ENCODE results near the gene WDPCP. TPM values are rescaled to one million over a fixed set of nuclear protein-coding genes. Genes with fewer than 3 reads are reported as not detected.

WDPCP gene
- total RNA-seq, 1 donor from 2014 or later, result 14.1 TPM

DNA sequence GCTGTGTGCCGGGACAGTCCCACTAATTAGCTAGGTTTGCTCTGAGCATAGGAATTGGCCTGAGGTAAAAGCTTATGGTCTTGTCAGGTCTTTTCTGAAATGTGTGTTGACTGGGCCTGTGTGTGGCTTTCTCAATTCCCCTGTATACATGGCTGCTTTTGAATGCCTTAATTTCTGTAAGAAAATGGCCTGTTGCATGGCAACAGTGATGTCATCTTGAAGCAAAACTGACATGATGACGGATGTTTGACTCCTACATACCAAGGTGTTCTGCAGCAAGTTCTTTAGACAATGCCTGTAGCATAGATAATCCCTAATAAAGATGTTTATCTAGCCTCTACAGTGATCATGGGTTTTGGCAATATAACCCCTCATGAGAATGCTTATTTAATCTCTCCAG is 339.1 kb downstream of the WDPCP start:
- no peak overlapping the region for H3K27ac Mint-ChIP-seq
- TF ChIP-seq, protein P1, sequence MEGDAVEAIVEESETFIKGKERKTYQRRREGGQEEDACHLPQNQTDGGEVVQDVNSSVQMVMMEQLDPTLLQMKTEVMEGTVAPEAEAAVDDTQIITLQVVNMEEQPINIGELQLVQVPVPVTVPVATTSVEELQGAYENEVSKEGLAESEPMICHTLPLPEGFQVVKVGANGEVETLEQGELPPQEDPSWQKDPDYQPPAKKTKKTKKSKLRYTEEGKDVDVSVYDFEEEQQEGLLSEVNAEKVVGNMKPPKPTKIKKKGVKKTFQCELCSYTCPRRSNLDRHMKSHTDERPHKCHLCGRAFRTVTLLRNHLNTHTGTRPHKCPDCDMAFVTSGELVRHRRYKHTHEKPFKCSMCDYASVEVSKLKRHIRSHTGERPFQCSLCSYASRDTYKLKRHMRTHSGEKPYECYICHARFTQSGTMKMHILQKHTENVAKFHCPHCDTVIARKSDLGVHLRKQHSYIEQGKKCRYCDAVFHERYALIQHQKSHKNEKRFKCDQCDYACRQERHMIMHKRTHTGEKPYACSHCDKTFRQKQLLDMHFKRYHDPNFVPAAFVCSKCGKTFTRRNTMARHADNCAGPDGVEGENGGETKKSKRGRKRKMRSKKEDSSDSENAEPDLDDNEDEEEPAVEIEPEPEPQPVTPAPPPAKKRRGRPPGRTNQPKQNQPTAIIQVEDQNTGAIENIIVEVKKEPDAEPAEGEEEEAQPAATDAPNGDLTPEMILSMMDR (IDR thresholded peaks at IDR 0.05; ENCODE audit: unreplicated experiment), result no peak
- no peak overlapping the region for H3K4me3 Mint-ChIP-seq (ENCODE audit: low read depth)
- H3K27me3 Mint-ChIP-seq, result no peaks in the 10 kb centered on the region
- no peaks in the 10 kb centered on the region for H3K36me3 Mint-ChIP-seq (ENCODE audit: insufficient read depth)
- no peaks in the 10 kb centered on the region for H3K4me1 Mint-ChIP-seq (ENCODE audit: low read depth)
- no peak for DNase-seq (ENCODE audit: low spot score, unreplicated experiment)
- H3K9me3 Mint-ChIP-seq (ENCODE audit: low read depth), result no peaks in the 10 kb centered on the region

DNA sequence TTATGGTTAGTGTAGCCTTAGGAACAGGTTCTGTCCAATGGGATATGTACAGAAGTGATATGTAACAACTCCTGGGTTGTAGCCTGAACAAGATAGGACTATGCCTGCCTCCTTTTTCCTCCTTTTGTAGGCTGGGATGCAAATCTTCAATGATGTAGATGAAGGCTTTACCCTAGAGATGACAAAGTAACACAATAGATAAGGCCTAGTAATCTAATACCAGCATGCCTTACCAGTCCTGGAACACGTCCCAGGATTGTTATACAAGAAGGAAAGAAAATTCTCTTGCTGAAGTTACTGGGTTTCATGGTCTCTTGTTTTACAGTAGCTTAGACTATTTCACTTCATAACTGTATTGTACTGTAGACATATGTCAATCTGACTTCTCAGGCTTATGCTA is 345.5 kb downstream of the WDPCP start:
- Mint-ChIP-seq H3K27ac (no peak overlapping the region), H3K4me3 (ENCODE audit: low read depth) (no peak overlapping the region), H3K9me3 (ENCODE audit: low read depth) (no peaks in the 10 kb centered on the region), H3K4me1 (ENCODE audit: low read depth) (no peaks in the 10 kb centered on the region), H3K36me3 (ENCODE audit: insufficient read depth) (no peaks in the 10 kb centered on the region), H3K27me3 (no peaks in the 10 kb centered on the region)
- TF ChIP-seq, protein P1 (IDR thresholded peaks at IDR 0.05; ENCODE audit: unreplicated experiment), result no peak
- DNase-seq (ENCODE audit: low spot score, unreplicated experiment), result no peak

DNA sequence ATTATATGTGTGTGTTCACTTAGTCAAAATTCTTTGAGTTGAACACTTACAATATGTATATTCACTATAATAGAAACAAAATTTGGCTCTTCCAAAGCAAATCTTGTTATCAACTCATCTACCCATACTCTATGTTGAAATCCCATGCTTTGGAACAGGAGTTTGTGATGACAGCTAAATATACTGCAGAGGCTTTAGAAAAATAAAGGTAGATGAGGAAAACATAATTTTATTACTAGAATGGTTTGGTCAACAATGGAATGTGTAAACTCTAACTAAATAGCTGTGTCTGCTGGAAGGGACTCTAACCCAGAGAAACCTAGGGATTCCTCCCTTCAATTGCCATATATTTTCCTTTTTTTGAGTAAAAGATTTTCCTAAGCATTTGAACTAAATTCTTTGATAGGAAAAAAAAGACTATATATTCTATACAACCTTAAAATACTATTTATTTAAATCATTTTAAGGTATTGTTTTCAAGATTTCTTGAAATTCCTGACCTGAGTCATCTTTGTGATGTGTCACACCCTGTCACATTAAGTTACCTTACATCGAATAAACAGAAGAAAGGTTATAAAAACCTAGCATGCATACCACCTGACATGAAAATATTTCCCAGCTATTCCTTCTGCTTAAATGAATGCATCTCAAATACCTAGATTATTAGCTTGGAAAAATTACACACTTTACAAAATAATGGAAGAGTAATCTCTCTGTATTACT is 362.2 kb downstream of the WDPCP start:
- TF ChIP-seq, protein P1 (IDR thresholded peaks at IDR 0.05; ENCODE audit: unreplicated experiment), result no peak
- Mint-ChIP-seq H3K27me3 (no peaks in the 10 kb centered on the region), H3K27ac (no peak overlapping the region), H3K9me3 (ENCODE audit: low read depth) (peaks cover 8% of the 10 kb centered on the region), H3K4me1 (ENCODE audit: low read depth) (no peaks in the 10 kb centered on the region), H3K4me3 (ENCODE audit: low read depth) (no peak overlapping the region), H3K36me3 (ENCODE audit: insufficient read depth) (peaks cover 4% of the 10 kb centered on the region)
- no peak for DNase-seq (ENCODE audit: low spot score, unreplicated experiment)

DNA sequence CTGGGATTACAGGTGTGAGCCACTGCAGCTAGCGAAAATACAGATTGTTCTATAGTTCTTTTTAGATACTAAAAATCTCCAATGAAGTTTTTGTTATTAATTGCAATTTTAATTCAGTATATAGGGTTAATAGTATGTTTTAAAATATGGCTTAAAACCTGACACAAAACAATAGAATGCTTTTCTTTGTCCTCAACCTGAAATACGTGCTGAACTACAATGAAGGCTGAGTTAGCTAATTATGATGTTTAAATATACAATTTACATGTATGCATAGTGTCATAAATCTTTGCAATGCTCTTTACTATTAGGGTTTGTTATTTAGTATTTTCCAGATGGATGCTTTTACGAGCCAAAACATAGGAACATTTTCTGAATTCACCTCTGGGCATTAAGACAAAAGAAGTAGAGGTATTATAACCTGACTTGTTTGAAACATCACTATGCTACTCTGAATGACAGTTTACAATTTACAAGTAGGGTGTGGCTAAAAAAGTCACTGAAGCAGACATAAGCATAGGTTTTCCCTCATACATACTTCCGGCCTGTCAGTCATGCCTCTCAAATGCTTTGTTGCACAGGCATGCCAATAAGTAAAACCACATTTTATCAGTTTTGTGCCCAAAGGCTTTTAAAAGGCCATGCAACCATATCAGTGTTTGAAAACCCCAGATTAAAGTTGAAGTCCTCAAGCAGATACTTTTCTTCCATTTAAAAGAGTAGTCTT is 369.3 kb downstream of the WDPCP start:
- Mint-ChIP-seq H3K4me1 (ENCODE audit: low read depth) (no peaks in the 10 kb centered on the region), H3K27me3 (no peaks in the 10 kb centered on the region), H3K36me3 (ENCODE audit: insufficient read depth) (no peaks in the 10 kb centered on the region), H3K27ac (no peak overlapping the region), H3K4me3 (ENCODE audit: low read depth) (no peak overlapping the region), H3K9me3 (ENCODE audit: low read depth) (peaks cover 5% of the 10 kb centered on the region)
- TF ChIP-seq, protein P1 (IDR thresholded peaks at IDR 0.05; ENCODE audit: unreplicated experiment), result no peak
- no peak for DNase-seq (ENCODE audit: low spot score, unreplicated experiment)

DNA sequence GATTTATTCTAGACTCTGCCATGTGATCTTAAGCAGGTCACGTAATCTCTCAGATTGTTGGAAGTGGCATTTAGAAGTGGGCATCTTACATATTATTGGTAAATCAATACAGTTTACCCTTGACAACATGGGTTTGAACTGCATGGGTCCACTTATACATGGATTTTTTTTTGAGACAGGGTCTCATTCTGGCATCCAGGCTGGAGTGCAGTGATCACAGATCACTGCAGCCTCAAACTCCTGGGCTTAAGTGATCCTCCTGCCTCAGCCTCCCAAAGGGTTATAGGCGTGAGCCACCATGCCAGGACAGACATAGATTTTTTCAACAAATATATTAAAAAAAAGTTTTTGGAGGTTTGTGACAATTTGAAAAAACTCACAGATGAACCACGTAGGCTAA is 393.0 kb downstream of the WDPCP start:
- peaks cover 3% of the 10 kb centered on the region for H3K9me3 Mint-ChIP-seq (ENCODE audit: low read depth)
- no peak overlapping the region for H3K4me3 Mint-ChIP-seq (ENCODE audit: low read depth)
- TF ChIP-seq, protein P1 (IDR thresholded peaks at IDR 0.05; ENCODE audit: unreplicated experiment), result no peak
- H3K27ac Mint-ChIP-seq, result no peak overlapping the region
- peaks cover 6% of the 10 kb centered on the region for H3K4me1 Mint-ChIP-seq (ENCODE audit: low read depth)
- no peaks in the 10 kb centered on the region for H3K27me3 Mint-ChIP-seq
- H3K36me3 Mint-ChIP-seq (ENCODE audit: insufficient read depth), result no peaks in the 10 kb centered on the region
- no peak for DNase-seq (ENCODE audit: low spot score, unreplicated experiment)
